HEK293 (cell line): ENCODE results near the gene PTPRK.

Experiments
- CTCF ChIA-PET: fragments of 350-600 bp; formaldehyde crosslinking; extraction: SDS; loops from one replicate; lab custom pipeline; 2021; ENCODE audit warnings: antibody characterized with exemption; lab: Yijun Ruan, JAX
- POLR2A ChIA-PET: fragments of 300-600 bp; formaldehyde crosslinking; extraction: SDS; loops from one replicate; lab custom pipeline; 2020; ENCODE audit warnings: antibody characterized with exemption, inconsistent platforms; lab: Yijun Ruan, JAX
- H3K27ac ChIP-seq: fragments of 200-500 bp; sonication (Bioruptor generic); 2 replicates; pipeline ENCODE4 v1.5.1; 2014; ENCODE audit warnings: low read depth, low read length, control low read depth, inconsistent platforms; ENCODE audit errors: extremely low read depth
- H3K36me3 ChIP-seq, 2 experiments: fragments of 200-500 bp in 1 of 2; sonication (Bioruptor generic) in 1 of 2; 1 replicate in 1 of 2; 2 replicates in 1 of 2; pipeline ENCODE4 v1.5.1; 2014 to 2017; ENCODE audit warnings: inconsistent platforms in 2 of 2, low read length in 2 of 2; ENCODE audit not compliant: control insufficient read depth in 2 of 2, insufficient read depth in 1 of 2
- H3K4me1 ChIP-seq: fragments of 200-500 bp; sonication (Bioruptor generic); 2 replicates; pipeline ENCODE4 v1.5.1; 2014; ENCODE audit warnings: mild to moderate bottlenecking, low read length, inconsistent platforms; ENCODE audit not compliant: control insufficient read depth, insufficient read depth
- H3K4me3 ChIP-seq: 2 replicates; pipeline ENCODE4 v1.5.1; 2011; ENCODE audit warnings: low read depth, mild to moderate bottlenecking, control low read depth, low read length, moderate library complexity
- H3K9me3 ChIP-seq: fragments of 200-500 bp; sonication (Bioruptor generic); 2 replicates; pipeline ENCODE4 v1.5.1; 2014; ENCODE audit warnings: low read depth, low read length, inconsistent platforms; ENCODE audit not compliant: control insufficient read depth, insufficient read depth
- KLF7 ChIP-seq: fragments of 450-650 bp; formaldehyde crosslinking; IDR thresholded peaks from 2 replicates; pipeline ENCODE4 v1.5.1; 2016; ENCODE audit warnings: missing biosample characterization, missing genetic modification characterization, borderline replicate concordance
- MEIS1 ChIP-seq: sonication (generic); formaldehyde crosslinking; IDR thresholded peaks from 2 replicates; pipeline ENCODE4 v1.8.1; 2022; ENCODE audit warnings: missing genetic modification reagents, mild to moderate bottlenecking, borderline replicate concordance
- SP2 ChIP-seq: fragments of 450-650 bp; formaldehyde crosslinking; IDR thresholded peaks from 2 replicates; pipeline ENCODE4 v1.5.1; 2016; ENCODE audit warnings: missing biosample characterization, missing genetic modification characterization
- ZFHX2 ChIP-seq: fragments of 450-650 bp; formaldehyde crosslinking; conservative IDR thresholded peaks from 2 replicates; pipeline ENCODE4 v1.5.1; 2016; ENCODE audit warnings: missing biosample characterization, missing genetic modification characterization
- ZFP69B ChIP-seq: fragments of 450-650 bp; formaldehyde crosslinking; IDR thresholded peaks from 2 replicates; pipeline ENCODE4 v1.5.1; 2016; ENCODE audit warnings: missing biosample characterization, missing genetic modification characterization
- ZNF10 ChIP-seq: fragments of 450-650 bp; formaldehyde crosslinking; IDR thresholded peaks from 2 replicates; pipeline ENCODE4 v1.5.1; 2017; ENCODE audit warnings: missing biosample characterization, missing genetic modification characterization
- ZNF140 ChIP-seq: fragments of 450-650 bp; formaldehyde crosslinking; IDR thresholded peaks from 2 replicates; pipeline ENCODE4 v1.5.1; 2016; ENCODE audit warnings: missing biosample characterization, missing genetic modification characterization
- ZNF19 ChIP-seq: fragments of 450-650 bp; formaldehyde crosslinking; IDR thresholded peaks from 2 replicates; pipeline ENCODE4; 2016; ENCODE audit warnings: missing biosample characterization, missing genetic modification characterization, low read depth
- ZNF560 ChIP-seq: fragments of 450-650 bp; formaldehyde crosslinking; IDR thresholded peaks from 2 replicates; pipeline ENCODE4 v1.5.1; 2017; ENCODE audit warnings: missing biosample characterization, missing genetic modification characterization, borderline replicate concordance
- ZNF777 ChIP-seq: fragments of 450-650 bp; formaldehyde crosslinking; IDR thresholded peaks from 2 replicates; pipeline ENCODE4 v1.5.1; 2017; ENCODE audit warnings: missing biosample characterization, missing genetic modification characterization, borderline replicate concordance
- ZSCAN16 ChIP-seq: fragments of 450-650 bp; formaldehyde crosslinking; IDR thresholded peaks from 2 replicates; pipeline ENCODE4 v1.5.1; 2016; ENCODE audit warnings: missing biosample characterization, missing genetic modification characterization
- ZXDB ChIP-seq: fragments of 450-650 bp; formaldehyde crosslinking; IDR thresholded peaks from 2 replicates; pipeline ENCODE4 v1.5.1; 2016; ENCODE audit warnings: missing biosample characterization, missing genetic modification characterization
- TF ChIP-seq, protein P1 (sequence below): fragments of 450-650 bp; formaldehyde crosslinking; IDR thresholded peaks from 2 replicates; pipeline ENCODE4 v1.5.1; 2016; ENCODE audit warnings: missing biosample characterization, missing genetic modification characterization
- TF ChIP-seq, protein P2 (sequence below): fragments of 450-650 bp; formaldehyde crosslinking; IDR thresholded peaks from 2 replicates; pipeline ENCODE4 v1.5.1; 2016; ENCODE audit warnings: missing biosample characterization, missing genetic modification characterization
- TF ChIP-seq, protein P3 (sequence below): fragments of 450-650 bp; formaldehyde crosslinking; IDR thresholded peaks from 2 replicates; pipeline ENCODE4 v1.5.1; 2016; ENCODE audit warnings: missing biosample characterization, missing genetic modification characterization
- TF ChIP-seq, protein P4 (sequence below): fragments of 450-650 bp; formaldehyde crosslinking; IDR thresholded peaks from 2 replicates; pipeline ENCODE4 v1.5.1; 2016; ENCODE audit warnings: missing biosample characterization, missing genetic modification characterization
- TF ChIP-seq, protein P5 (sequence below): fragments of 450-650 bp; formaldehyde crosslinking; IDR thresholded peaks from 2 replicates; pipeline ENCODE4 v1.5.1; 2016; ENCODE audit warnings: missing biosample characterization, missing genetic modification characterization, borderline replicate concordance
- TF ChIP-seq, protein P6 (sequence below): fragments of 450-650 bp; formaldehyde crosslinking; IDR thresholded peaks from 2 replicates; pipeline ENCODE4 v1.5.1; 2016; ENCODE audit warnings: missing biosample characterization, missing genetic modification characterization

Gene PTPRK

DNA sequence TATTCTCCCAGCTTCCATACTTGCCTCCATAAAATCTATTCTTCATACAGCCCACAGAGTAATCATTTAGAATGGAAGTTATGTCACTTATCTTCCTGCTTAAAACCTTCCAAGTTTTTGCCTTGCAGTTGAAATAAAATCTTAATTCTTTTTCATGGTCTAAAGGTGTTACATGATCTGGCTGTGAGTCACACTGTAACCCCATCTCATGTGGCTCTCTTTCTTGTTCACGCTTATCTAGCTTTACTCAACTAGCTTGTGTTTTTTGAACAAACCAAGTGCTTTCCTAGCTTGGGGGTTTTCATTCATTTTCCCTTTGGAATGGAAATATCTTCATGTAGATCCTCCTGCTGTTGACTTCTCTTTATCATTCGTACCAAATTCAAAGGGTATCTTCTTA, 596.0 kb downstream of the PTPRK start:
- H3K4me3 ChIP-seq: no peak overlapping the region

DNA sequence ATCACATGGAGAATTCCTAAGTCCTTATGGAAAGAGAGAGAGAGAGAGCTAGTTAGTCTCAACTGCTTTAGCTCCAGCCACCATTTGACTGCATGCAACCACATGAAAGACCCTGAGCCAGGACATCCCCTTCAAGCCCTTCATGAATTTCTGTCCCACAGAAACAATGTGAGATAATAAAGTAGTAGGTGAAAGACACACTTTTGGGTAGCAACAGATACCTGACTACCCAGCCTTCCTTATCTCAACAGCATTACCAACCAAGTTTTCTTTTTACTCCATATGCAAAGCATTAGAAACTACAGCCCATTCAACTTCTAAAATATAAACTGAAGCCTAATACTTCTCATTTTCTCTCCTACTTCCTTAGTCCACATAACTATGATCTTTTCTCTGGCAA, 596.4 kb downstream of the PTPRK start:
- CTCF ChIA-PET: interaction anchor here (0.7 kb wide), 1 partner anchor 105 kb away, joined by 3 read pairs; no protein-coding TSS in a partner anchor
- no peaks in the 10 kb centered on the region for H3K36me3 ChIP-seq
- TF ChIP-seq ZFP69B: no peak
- no peak for TF ChIP-seq SP2 (tag by site-specific recombination)
- TF ChIP-seq, protein P1, sequence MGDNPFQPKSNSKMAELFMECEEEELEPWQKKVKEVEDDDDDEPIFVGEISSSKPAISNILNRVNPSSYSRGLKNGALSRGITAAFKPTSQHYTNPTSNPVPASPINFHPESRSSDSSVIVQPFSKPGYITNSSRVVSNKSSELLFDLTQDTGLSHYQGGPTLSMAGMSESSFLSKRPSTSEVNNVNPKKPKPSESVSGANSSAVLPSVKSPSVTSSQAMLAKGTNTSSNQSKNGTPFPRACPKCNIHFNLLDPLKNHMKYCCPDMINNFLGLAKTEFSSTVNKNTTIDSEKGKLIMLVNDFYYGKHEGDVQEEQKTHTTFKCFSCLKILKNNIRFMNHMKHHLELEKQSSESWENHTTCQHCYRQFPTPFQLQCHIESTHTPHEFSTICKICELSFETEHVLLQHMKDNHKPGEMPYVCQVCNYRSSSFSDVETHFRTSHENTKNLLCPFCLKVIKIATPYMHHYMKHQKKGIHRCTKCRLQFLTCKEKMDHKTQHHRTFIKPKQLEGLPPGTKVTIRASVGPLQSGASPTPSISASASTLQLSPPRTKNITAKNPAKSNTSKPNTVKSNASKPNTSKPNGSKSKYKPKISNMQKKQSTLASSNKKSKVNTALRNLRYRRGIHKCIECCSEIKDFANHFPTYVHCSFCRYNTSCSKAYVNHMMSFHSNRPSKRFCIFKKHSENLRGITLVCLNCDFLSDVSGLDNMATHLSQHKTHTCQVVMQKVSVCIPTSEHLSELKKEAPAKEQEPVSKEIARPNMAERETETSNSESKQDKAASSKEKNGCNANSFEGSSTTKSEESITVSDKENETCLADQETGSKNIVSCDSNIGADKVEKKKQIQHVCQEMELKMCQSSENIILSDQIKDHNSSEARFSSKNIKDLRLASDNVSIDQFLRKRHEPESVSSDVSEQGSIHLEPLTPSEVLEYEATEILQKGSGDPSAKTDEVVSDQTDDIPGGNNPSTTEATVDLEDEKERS (tag by site-specific recombination): no peak
- no peak for TF ChIP-seq ZXDB
- TF ChIP-seq, all 188 proteins: peak for 0
- POLR2A ChIA-PET: no interaction called here
- H3K27ac ChIP-seq: no peak overlapping the region
- no peaks in the 10 kb centered on the region for H3K4me1 ChIP-seq
- no peak overlapping the region for H3K4me3 ChIP-seq
- no peaks in the 10 kb centered on the region for H3K9me3 ChIP-seq

More for the DNA sequence above, 596.0 kb downstream of the PTPRK start:
- no peaks in the 10 kb centered on the region for H3K36me3 ChIP-seq
- ChIA-PET CTCF (no interaction called here), POLR2A (no interaction called here)
- no peak overlapping the region for H3K27ac ChIP-seq
- no peaks in the 10 kb centered on the region for H3K4me1 ChIP-seq
- H3K9me3 ChIP-seq: no peaks in the 10 kb centered on the region
- TF ChIP-seq, protein P2, sequence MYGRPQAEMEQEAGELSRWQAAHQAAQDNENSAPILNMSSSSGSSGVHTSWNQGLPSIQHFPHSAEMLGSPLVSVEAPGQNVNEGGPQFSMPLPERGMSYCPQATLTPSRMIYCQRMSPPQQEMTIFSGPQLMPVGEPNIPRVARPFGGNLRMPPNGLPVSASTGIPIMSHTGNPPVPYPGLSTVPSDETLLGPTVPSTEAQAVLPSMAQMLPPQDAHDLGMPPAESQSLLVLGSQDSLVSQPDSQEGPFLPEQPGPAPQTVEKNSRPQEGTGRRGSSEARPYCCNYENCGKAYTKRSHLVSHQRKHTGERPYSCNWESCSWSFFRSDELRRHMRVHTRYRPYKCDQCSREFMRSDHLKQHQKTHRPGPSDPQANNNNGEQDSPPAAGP (tag by site-specific recombination): no peak
- TF ChIP-seq, protein P3, sequence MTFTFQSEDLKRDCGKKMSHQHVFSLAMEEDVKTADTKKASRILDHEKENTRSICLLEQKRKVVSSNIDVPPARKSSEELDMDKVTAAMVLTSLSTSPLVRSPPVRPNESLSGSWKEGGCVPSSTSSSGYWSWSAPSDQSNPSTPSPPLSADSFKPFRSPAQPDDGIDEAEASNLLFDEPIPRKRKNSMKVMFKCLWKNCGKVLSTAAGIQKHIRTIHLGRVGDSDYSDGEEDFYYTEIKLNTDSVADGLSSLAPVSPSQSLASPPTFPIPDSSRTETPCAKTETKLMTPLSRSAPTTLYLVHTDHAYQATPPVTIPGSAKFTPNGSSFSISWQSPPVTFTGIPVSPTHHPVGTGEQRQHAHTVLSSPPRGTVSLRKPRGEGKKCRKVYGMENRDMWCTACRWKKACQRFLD: no peak
- TF ChIP-seq ZNF140 (tag by site-specific recombination): no peak
- no peak for TF ChIP-seq KLF7
- TF ChIP-seq, protein P4, sequence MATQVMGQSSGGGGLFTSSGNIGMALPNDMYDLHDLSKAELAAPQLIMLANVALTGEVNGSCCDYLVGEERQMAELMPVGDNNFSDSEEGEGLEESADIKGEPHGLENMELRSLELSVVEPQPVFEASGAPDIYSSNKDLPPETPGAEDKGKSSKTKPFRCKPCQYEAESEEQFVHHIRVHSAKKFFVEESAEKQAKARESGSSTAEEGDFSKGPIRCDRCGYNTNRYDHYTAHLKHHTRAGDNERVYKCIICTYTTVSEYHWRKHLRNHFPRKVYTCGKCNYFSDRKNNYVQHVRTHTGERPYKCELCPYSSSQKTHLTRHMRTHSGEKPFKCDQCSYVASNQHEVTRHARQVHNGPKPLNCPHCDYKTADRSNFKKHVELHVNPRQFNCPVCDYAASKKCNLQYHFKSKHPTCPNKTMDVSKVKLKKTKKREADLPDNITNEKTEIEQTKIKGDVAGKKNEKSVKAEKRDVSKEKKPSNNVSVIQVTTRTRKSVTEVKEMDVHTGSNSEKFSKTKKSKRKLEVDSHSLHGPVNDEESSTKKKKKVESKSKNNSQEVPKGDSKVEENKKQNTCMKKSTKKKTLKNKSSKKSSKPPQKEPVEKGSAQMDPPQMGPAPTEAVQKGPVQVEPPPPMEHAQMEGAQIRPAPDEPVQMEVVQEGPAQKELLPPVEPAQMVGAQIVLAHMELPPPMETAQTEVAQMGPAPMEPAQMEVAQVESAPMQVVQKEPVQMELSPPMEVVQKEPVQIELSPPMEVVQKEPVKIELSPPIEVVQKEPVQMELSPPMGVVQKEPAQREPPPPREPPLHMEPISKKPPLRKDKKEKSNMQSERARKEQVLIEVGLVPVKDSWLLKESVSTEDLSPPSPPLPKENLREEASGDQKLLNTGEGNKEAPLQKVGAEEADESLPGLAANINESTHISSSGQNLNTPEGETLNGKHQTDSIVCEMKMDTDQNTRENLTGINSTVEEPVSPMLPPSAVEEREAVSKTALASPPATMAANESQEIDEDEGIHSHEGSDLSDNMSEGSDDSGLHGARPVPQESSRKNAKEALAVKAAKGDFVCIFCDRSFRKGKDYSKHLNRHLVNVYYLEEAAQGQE (tag by site-specific recombination): no peak
- no peak for TF ChIP-seq ZXDB
- no peak for TF ChIP-seq MEIS1 (CRISPR knock-in tag)
- TF ChIP-seq ZNF10 (tag by site-specific recombination): no peak
- no peak for TF ChIP-seq ZFHX2 (tag by site-specific recombination)
- TF ChIP-seq, protein P5, sequence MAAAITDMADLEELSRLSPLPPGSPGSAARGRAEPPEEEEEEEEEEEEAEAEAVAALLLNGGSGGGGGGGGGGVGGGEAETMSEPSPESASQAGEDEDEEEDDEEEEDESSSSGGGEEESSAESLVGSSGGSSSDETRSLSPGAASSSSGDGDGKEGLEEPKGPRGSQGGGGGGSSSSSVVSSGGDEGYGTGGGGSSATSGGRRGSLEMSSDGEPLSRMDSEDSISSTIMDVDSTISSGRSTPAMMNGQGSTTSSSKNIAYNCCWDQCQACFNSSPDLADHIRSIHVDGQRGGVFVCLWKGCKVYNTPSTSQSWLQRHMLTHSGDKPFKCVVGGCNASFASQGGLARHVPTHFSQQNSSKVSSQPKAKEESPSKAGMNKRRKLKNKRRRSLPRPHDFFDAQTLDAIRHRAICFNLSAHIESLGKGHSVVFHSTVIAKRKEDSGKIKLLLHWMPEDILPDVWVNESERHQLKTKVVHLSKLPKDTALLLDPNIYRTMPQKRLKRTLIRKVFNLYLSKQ (tag by site-specific recombination): no peak
- TF ChIP-seq, protein P6, sequence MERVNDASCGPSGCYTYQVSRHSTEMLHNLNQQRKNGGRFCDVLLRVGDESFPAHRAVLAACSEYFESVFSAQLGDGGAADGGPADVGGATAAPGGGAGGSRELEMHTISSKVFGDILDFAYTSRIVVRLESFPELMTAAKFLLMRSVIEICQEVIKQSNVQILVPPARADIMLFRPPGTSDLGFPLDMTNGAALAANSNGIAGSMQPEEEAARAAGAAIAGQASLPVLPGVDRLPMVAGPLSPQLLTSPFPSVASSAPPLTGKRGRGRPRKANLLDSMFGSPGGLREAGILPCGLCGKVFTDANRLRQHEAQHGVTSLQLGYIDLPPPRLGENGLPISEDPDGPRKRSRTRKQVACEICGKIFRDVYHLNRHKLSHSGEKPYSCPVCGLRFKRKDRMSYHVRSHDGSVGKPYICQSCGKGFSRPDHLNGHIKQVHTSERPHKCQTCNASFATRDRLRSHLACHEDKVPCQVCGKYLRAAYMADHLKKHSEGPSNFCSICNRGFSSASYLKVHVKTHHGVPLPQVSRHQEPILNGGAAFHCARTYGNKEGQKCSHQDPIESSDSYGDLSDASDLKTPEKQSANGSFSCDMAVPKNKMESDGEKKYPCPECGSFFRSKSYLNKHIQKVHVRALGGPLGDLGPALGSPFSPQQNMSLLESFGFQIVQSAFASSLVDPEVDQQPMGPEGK (tag by site-specific recombination): no peak
- no peak for TF ChIP-seq ZNF560 (tag by site-specific recombination)
- no peak for TF ChIP-seq ZNF19 (tag by site-specific recombination)
- TF ChIP-seq ZNF777: no peak
- TF ChIP-seq ZSCAN16 (tag by site-specific recombination): no peak
